Colonic mucosa (tissue), 4 donors: ENCODE measurements around the gene THRB. TPM values are rescaled to one million over a fixed set of nuclear protein-coding genes. Genes with fewer than 3 reads are reported as not detected.
A peak's percentile ranks its signal among the peaks of the same experiment; 100 is the strongest.

Experiments
- DNase-seq: peaks from one replicate; pipeline ENCODE4 v3.0.0-alpha.2; 2020
- H3K27ac ChIP-seq: fragments of 200-600 bp; one replicate; pipeline ENCODE4 v1.8.0; 2021
- H3K27me3 ChIP-seq: fragments of 200-600 bp; one replicate; pipeline ENCODE4 v1.8.0; 2021
- H3K36me3 ChIP-seq: fragments of 200-600 bp; one replicate; pipeline ENCODE4 v1.8.0; 2021
- H3K4me1 ChIP-seq: fragments of 200-600 bp; one replicate; pipeline ENCODE4 v1.8.0; 2021; ENCODE audit warnings: mild to moderate bottlenecking
- H3K4me3 ChIP-seq: fragments of 200-600 bp; one replicate; pipeline ENCODE4 v1.8.0; 2021
- H3K9ac ChIP-seq, 2 donors: one replicate each; pipeline ENCODE4 v1.7.0; 2013; ENCODE audit warnings: control low read depth in 2 of 2, low read depth in 2 of 2, low read length in 2 of 2
- H3K9me3 ChIP-seq: fragments of 200-600 bp; one replicate; pipeline ENCODE4 v1.8.0; 2021
- intact Hi-C: fragments of 100-400 bp; cut with DNase I; formaldehyde crosslinking; loops from one replicate; pipeline ENCODE4 v1.14.1; 2022
- total RNA-seq, 2 donors: library from RNA; stranded (reverse); fragmentation: NEBNext Ultra II Directional in 1 of 2; extraction: Animal tissue kit (Norgen Biotek cat#: 25700) in 1 of 2; gene quantifications; one replicate each; pipeline ENCODE4 v1.2.1, GENCODE V29; 2021
- TF ChIP-seq, protein P1 (sequence below): fragments of 200-600 bp; IDR thresholded peaks from one replicate; pipeline ENCODE4 v1.8.0; 2022; ENCODE audit warnings: antibody characterized with exemption, mild to moderate bottlenecking
- donor health status: healthy.
- donor health status: DM: no; HTN: no; CAD: no.
- donor health status: DM: no; HTN: no; CAD: no.

The THRB gene
- total RNA-seq, 2 donors from 2014 or later: 23.3 to 27.6 TPM

DNA sequence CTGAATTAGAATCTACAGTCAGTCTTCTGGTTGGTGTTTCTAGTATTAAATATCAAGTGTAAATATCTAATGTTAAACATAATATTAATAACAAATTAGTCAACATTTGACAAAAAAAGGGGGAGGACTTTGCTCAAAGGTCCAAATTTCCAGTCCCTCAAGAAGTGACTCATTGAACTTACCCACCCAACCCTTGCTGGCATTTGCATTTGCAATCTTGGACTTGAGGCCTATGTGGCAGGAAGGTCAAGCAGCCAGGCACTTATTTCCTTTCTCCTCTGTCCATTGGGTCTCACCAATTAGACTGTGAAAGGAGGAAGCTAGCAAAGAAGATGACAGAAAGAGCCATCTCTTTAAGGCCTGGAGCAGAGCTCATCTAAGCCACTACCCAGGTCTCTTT lies 174.0 kb downstream of the THRB start:
- Histone ChIP-seq H3K9me3 (no peaks in the 10 kb centered on the region), H3K4me3 (no peak overlapping the region), H3K27ac (no peak overlapping the region), H3K9ac (no peak overlapping the region), H3K4me1 (no peaks in the 10 kb centered on the region), H3K27me3 (no peaks in the 10 kb centered on the region), H3K36me3 (no peaks in the 10 kb centered on the region)
- intact Hi-C loops: no loop called here
- DNase-seq: no peak
- TF ChIP-seq, protein P1, sequence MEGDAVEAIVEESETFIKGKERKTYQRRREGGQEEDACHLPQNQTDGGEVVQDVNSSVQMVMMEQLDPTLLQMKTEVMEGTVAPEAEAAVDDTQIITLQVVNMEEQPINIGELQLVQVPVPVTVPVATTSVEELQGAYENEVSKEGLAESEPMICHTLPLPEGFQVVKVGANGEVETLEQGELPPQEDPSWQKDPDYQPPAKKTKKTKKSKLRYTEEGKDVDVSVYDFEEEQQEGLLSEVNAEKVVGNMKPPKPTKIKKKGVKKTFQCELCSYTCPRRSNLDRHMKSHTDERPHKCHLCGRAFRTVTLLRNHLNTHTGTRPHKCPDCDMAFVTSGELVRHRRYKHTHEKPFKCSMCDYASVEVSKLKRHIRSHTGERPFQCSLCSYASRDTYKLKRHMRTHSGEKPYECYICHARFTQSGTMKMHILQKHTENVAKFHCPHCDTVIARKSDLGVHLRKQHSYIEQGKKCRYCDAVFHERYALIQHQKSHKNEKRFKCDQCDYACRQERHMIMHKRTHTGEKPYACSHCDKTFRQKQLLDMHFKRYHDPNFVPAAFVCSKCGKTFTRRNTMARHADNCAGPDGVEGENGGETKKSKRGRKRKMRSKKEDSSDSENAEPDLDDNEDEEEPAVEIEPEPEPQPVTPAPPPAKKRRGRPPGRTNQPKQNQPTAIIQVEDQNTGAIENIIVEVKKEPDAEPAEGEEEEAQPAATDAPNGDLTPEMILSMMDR: no peak

DNA sequence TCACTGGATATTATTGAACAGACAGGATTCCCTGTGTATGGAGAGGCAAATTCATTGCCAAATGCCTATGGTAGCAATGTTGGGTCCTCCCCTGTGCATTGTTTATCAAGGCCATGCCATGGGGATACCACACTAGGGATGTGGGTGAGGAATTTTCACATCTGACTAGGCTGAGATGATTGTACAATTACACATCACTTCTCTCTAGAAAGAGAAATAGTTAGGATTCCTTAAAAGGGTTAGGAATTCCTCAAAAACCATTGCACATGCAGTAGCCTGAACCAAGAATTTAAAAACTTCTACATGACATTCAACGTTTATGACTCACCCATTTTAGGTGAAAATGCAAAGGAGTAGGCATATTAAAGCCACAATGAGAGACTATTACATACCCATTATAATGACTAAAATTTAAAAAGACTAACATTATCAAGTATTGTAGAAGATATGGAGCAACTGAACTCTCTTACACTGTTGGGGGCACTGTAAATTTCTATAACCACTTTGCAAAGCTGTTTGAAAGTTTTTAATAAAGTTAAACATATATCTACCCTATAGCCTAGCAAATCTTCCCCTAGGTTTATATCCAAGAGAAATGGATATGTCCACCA lies 175.9 kb downstream of the THRB start:
- H3K36me3 ChIP-seq: no peaks in the 10 kb centered on the region
- no peak for DNase-seq
- H3K27me3 ChIP-seq: no peaks in the 10 kb centered on the region
- no peak overlapping the region for H3K27ac ChIP-seq
- no peak overlapping the region for H3K4me3 ChIP-seq
- no peak overlapping the region for H3K9ac ChIP-seq
- H3K4me1 ChIP-seq: no peaks in the 10 kb centered on the region
- intact Hi-C loops: no loop called here
- H3K9me3 ChIP-seq: no peaks in the 10 kb centered on the region
- TF ChIP-seq, protein P1: no peak

DNA sequence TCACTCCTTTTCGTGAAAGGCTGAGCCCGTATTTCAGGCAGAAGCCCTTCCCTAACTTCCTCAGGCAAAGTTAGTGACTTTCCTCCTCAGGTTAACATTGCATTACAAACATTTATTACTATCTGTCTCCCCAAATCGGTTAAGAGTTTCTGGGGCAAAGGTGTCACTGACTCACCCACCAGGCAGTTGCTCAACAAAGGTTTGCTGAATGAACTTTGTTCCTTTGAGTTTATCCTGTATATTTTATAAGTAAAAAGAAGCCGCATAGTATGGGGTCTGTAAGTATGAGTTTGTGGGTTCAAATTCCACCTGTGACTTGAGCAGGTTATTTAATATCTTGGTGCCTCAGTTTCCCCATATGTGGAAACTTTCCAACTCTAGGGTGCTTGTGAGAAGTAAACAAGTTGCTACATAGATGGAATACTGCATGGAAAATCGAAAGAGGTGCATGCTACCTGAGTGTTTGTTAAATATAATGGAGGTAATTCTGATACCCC lies 177.7 kb downstream of the THRB start:
- TF ChIP-seq, protein P1: no peak
- no peaks in the 10 kb centered on the region for H3K27me3 ChIP-seq
- no peak overlapping the region for H3K4me3 ChIP-seq
- no peak overlapping the region for H3K9ac ChIP-seq
- no peaks in the 10 kb centered on the region for H3K9me3 ChIP-seq
- intact Hi-C loops: no loop called here
- H3K36me3 ChIP-seq: no peaks in the 10 kb centered on the region
- H3K27ac ChIP-seq: peak overlapping the region; percentile 60
- H3K4me1 ChIP-seq: no peaks in the 10 kb centered on the region
- DNase-seq: peak; percentile 67

DNA sequence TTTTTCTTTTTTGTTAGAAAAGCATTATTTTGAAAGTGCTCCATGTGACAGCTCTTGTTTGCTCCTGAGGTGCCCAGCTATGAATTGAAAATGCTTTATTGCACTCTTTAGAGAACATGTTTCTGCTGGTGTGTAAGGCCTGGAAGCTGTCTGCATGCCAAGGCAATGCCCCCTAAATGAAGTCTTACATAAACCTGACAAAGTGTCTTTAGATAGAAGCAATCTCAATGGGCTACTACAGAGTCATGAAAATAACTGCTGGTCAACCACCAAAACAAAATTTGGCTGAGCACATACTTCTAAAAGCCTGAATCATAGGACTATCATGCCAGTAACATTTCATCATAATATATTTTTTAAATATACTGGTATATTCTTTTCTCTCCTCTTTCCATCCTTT lies 178.7 kb downstream of the THRB start:
- Histone ChIP-seq H3K9ac (no peak overlapping the region), H3K9me3 (no peaks in the 10 kb centered on the region), H3K36me3 (no peaks in the 10 kb centered on the region), H3K4me3 (no peak overlapping the region), H3K27ac (no peak overlapping the region), H3K27me3 (no peaks in the 10 kb centered on the region), H3K4me1 (no peaks in the 10 kb centered on the region)
- no peak for DNase-seq
- TF ChIP-seq, protein P1: no peak
- intact Hi-C loops: no loop called here

DNA sequence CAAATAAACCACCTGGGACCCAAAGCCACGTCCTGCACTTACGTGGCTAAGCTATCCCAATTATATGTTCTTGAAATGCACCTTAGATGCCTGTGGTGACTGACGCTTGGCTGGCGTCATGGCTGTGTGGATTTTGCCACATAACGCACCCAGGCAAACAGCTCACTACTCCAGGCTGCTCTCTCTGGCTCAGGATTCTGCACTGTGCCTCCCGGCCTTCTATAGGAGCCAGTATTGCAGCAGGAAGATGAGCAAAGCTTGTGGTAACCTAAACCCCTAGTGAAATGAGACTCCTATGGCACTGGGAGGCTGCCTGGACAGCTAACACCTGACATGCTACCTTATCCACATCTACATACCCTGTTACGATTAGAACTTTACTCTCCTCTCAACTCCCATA lies 179.3 kb downstream of the THRB start:
- DNase-seq: no peak
- H3K9me3 ChIP-seq: no peaks in the 10 kb centered on the region
- TF ChIP-seq, protein P1: no peak
- intact Hi-C loops: no loop called here
- H3K9ac ChIP-seq: no peak overlapping the region
- no peaks in the 10 kb centered on the region for H3K36me3 ChIP-seq
- no peaks in the 10 kb centered on the region for H3K27me3 ChIP-seq
- H3K27ac ChIP-seq: no peak overlapping the region
- no peak overlapping the region for H3K4me3 ChIP-seq
- no peaks in the 10 kb centered on the region for H3K4me1 ChIP-seq
